Kidney tubule cell (primary cell): Measurements from ENCODE around the gene IRX4.
"Not testable (repeated sequence)": the region's sequence is repeated elsewhere in the genome, so short reads cannot be mapped to it uniquely, and the experiment has no call there.

ENCODE experiments used
- DNase-seq: peaks from one replicate; pipeline ENCODE4 v3.0.0-alpha.2; 2018; ENCODE audit warnings: low spot score

The IRX4 gene

GRCh38 chr5:1877103-1878049, 5.3 kb downstream of the IRX4 start:
- no peak for DNase-seq

DNA sequence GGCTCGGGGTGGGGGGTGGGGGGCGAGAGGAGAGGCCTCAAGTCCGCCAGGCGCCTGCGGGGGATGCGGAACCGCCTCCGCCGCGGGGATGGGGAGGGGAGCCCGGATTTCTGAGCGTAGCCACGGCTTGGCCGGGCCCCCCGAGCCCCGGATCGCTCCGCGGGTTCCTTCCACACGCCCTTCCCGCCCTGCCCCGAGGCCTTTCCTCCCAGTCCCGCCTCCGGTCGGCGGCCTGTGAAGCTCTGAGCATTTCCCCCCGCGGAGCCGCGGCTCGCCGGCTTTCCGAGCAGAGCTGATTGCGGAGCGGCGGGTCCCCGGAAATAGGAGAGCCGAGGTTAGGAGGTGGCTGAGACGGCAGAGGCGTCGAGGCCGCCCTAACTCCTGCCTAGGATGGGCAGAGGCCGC, 6.1 kb downstream of the IRX4 start:
- DNase-seq = no peak

DNA sequence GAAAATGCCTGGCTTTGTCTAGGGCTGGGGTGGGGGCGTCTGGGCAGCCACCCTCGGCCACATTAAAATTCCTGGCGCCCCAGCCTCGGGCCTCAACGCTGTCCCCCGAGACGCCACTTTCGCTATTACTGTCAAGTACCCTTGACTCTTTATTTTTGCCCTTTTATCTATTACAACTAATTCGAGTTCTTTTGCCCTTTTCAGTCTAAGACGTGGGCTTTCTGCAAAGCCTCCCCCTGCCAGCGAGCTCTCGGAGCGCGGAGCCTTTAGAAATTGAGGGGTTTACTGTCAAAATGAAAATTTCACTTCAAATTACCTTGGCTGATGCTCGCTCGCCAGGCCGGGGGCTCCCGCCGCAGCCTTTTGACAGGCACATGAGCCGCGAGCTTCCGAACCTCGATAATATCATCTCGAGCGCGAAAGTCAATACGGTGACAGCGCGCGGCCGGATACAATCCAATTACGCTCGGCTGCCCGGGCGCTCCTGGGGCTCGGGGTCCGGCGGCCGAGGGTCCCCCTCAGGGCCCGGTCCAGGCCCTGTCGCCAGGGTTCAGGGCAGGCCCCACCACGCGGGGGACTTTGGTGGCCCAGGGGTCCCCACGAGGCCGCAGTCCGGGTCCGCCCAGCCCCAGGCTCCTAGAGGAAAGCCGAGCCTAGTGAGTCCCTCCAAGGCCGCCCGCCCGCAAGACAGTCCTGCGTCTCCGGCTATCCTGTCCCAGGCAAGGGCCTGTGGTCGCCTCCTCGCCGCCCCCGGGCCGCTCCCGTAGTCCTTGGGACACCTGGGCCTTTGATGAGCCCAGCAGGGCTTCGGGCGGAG, 6.7 kb downstream of the IRX4 start:
- no peak for DNase-seq

- no peak for DNase-seq
Observed at GRCh38 chr5:1875281-1875842, 7.4 kb downstream of the IRX4 start.

- no peak for DNase-seq
Observed at GRCh38 chr5:1874771-1875220, 7.9 kb downstream of the IRX4 start.

GRCh38 chr5:1874348-1874747, 8.4 kb downstream of the IRX4 start:
- no peak for DNase-seq

DNA sequence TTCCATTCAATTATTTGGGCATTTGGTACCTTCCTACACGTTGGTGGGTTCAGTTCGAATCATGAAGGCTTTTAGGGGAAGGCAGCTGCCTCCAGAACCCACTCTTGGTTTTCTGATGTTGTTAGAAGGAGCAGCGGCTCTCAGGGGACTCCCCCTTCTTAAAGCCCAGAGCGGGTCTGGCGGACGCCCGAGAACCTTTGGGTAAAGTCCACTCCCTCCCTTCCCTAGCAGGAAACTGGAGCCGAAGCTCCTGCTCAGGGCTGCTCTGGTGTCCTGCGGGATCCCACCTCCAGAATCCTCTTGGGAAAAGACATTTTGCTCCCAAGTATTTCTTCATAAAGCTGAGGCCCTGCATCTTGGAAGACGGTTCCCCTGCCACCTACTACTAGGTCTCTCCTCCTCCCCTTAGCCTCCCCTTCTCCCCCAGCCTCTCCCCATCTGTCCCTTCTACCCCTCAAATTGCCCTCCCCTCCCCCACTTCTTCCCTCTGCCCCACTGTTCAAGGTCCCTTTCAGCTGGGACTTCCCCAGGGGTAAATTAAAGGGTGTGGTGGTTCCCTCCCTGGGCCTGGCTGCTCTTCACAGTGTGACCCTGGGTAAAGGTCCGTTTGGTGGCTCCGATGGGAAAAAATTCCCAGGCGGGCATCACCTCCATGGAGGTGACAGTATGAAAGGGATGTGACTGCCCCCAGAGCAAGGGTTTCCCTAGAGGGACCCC, 9.3 kb downstream of the IRX4 start:
- no peak for DNase-seq

GRCh38 chr5:1871441-1871840, 11.3 kb downstream of the IRX4 start:
- DNase-seq = no peak

DNA sequence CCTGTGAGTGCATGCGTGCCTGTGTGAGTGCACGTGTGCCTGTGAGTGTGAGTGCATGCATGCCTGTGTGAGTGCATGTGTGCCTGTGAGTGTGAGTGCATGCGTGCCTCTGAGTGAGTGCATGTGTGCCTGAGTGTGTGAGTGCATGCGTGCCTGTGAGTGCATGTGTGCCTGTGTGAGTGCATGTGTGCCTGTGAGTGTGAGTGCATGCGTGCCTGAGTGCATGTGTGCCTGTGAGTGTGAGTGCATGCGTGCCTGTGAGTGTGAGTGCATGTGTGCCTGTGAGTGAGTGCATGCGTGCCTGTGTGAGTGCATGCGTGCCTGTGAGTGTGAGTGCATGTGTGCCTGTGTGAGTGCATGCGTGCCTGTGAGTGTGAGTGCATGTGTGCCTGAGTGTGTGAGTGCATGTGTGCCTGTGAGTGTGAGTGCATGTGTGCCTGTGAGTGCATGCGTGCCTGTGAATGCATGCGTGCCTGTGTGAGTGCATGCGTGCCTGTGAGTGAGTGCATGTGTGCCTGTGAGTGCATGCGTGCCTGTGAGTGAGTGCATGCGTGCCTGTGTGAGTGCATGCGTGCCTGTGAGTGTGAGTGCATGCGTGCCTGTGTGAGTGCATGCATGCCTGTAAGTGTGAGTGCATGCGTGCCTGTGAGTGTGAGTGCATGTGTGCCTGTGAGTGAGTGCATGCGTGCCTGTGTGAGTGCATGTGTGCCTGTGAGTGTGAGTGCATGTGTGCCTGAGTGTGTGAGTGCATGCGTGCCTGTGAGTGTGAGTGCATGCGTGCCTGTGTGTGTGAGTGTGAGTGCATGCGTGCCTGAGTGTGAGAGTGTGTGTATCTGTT, 12.1 kb downstream of the IRX4 start:
- not testable (repeated sequence) for DNase-seq

DNA sequence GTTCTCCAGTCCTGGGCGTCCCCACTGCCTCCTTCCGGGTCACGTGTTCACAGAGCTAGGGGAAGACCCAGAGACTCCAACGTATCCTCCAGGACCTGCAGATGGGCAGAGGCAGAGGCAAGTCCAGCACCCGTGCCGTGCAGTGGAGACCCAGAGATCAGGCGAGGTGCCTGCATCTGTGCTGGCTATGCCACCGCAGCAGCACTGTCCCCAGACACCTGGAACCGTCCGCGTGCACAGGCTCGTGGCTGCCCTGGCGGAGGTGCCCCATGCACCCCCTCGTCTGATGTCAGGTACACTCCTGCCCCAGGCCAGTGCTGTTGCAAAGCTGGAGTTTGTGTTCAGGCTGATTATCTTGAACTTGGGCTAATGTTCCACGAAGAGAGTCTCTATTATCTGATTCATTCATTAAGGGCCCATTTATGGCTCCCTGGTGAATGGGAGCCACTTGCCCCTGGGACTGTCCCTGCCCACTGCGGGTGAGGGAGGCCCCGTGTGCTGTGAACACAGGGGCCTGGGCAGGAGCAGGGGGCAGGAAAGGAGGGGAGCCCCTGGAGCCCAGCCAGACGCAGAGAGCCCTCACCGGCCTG, 13.7 kb downstream of the IRX4 start:
- DNase-seq = no peak

- DNase-seq = no peak
Observed at GRCh38 chr5:1867815-1868143, 14.9 kb downstream of the IRX4 start.

DNA sequence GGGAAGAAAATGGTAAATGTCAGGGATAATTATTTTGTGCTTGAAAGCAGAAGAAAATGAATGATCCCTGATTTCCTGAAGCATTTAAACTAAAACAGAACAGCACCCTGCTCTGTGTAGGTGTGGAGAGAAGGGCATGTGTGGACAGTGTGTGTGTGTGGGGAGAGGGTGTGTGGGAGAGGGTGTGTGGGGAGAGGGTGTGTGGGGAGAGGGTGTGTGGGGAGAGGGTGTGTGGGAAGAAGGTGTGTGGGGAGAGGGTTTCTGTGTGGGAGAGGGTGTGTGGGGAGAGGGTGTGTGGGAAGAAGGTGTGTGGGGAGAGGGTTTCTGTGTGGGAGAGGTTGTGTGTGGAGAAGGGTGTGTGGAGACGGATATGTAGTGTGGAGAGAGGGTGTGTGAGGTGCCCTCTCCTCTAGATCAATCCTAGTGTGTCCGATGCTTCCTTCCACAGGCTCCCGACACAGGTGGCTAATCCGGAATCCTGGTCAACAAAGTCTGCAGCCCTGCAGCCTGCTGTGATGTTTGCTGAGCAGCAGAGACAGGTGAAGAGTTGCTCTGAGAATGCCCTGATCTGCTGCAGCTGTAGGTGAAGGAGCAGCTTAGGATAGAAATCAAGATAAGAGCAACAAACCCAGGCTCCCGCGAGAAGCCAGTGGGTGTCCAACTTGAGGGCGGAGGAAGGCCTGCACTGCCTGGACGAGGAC, 15.5 kb downstream of the IRX4 start:
- no peak for DNase-seq

GRCh38 chr5:1865948-1866347, 16.8 kb downstream of the IRX4 start:
- DNase-seq = no peak

GRCh38 chr5:1865486-1865885, 17.2 kb downstream of the IRX4 start:
- no peak for DNase-seq

- no peak for DNase-seq
Observed at GRCh38 chr5:1864896-1865440, 17.8 kb downstream of the IRX4 start.

GRCh38 chr5:1860949-1861348, 21.8 kb downstream of the IRX4 start:
- no peak for DNase-seq

- DNase-seq = no peak
Observed at GRCh38 chr5:1860021-1860610, 22.6 kb downstream of the IRX4 start.

DNA sequence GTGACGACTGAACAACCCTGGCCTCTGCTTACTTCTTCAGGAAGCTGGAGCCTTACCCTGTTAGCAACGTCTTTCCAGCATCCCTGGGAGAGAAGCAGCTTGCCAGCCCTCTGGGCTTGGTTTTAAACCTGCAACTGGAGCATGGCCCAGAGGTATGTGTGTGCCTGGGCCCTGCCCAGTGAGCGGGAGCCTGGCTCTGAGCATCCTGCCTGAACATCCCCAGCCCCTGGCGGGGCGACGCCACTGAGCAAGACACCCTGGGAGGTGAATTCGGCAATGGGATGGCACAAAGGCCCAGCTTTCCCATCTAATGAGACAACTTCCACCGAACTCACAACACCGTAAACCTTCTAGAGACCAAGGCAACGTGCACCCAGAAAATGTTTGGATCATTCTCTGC, 23.6 kb downstream of the IRX4 start:
- DNase-seq = no peak

DNA sequence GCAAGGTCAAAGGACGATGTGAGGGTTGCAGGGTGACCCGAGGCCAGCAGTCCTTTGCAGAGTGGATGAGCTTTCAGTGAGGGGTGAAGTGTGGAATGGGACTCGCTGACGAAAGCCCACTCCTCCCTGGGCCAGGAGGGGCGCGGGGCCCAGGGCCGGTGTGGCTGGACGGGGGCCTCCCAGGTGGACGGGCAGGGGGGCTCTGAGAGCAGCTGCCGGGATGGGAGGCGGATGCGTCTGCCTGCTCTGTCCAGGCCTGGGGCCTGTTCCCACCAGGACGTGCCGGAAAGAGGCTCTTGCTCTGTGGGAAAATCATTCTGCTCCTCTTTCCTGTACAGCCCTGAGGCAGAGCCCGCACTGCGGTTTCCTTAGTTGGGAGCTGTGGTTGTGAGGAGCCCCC, 24.3 kb downstream of the IRX4 start:
- DNase-seq = no peak

GRCh38 chr5:1857256-1857600, 25.5 kb downstream of the IRX4 start:
- no peak for DNase-seq
